Neural progenitor cell (in vitro differentiated cells): Measurements from ENCODE around the gene UBXN11.

Experiments used
- CTCF ChIP-seq: fragments of 200-600 bp; sonication (generic); IDR thresholded peaks from 2 replicates; pipeline ENCODE4 v1.5.1; 2017; ENCODE audit warnings: antibody characterized with exemption, mild to moderate bottlenecking
- EZH2phosphoT487 ChIP-seq: fragments of 200-600 bp; sonication (generic); IDR thresholded peaks from 2 replicates; pipeline ENCODE4 v1.6.1; 2017; ENCODE audit warnings: antibody characterized with exemption

- TF ChIP-seq CTCF (no peak), EZH2phosphoT487 (no peak)
Observed at GRCh38 chr1:26354972-26355371, 48.5 kb upstream of the UBXN11 start.
